IPS-NIHi7 (cell line): Measurements from ENCODE around the gene JAK3.
"Not testable (repeated sequence)": the region's sequence is repeated elsewhere in the genome, so short reads cannot be mapped to it uniquely, and the experiment has no call there.

ENCODE experiments used
- DNase-seq: peaks from one replicate; pipeline ENCODE4 v3.0.0; 2012; ENCODE audit warnings: mixed read lengths; ENCODE audit errors: extremely low spot score

JAK3 gene

GRCh38 chr19:17803264-17803896 is 44.4 kb downstream of the JAK3 start:
- DNase-seq = no peak

- DNase-seq = no peak
These were observed 45.5 kb downstream of the JAK3 start for GRCh38 chr19:17802137-17802858.

- DNase-seq = not testable (repeated sequence)
These were observed 49.2 kb downstream of the JAK3 start for GRCh38 chr19:17798599-17798998.

GRCh38 chr19:17797424-17798201 is 50.2 kb downstream of the JAK3 start:
- no peak for DNase-seq

GRCh38 chr19:17796838-17797423 is 50.9 kb downstream of the JAK3 start:
- no peak for DNase-seq

- no peak for DNase-seq
These were observed 51.6 kb downstream of the JAK3 start for GRCh38 chr19:17796013-17796837.

- no peak for DNase-seq
These were observed 52.3 kb downstream of the JAK3 start for GRCh38 chr19:17795495-17795856.

- peak; percentile 73 for DNase-seq
These were observed 52.9 kb downstream of the JAK3 start, which contains the start of gene B3GNT3 for GRCh38 chr19:17794731-17795494. TSS of gene B3GNT3 (plus strand) at chr19:17795138. CDS start at chr19:17807808, 12,670 bp downstream.

GRCh38 chr19:17794412-17794730 is 53.4 kb downstream of the JAK3 start:
- no peak for DNase-seq

GRCh38 chr19:17790059-17790780 is 57.6 kb downstream of the JAK3 start:
- no peak for DNase-seq

- DNase-seq = no peak
These were observed 59.1 kb downstream of the JAK3 start for GRCh38 chr19:17788632-17789031.

- no peak for DNase-seq
These were observed 60.4 kb downstream of the JAK3 start for GRCh38 chr19:17787274-17787913.

- DNase-seq = peak; percentile 87
These were observed 63.4 kb downstream of the JAK3 start for GRCh38 chr19:17784201-17785008.

- not testable (repeated sequence) for DNase-seq
These were observed 64.1 kb downstream of the JAK3 start for GRCh38 chr19:17783721-17784120.

- DNase-seq = no peak
These were observed 67.0 kb downstream of the JAK3 start for GRCh38 chr19:17780781-17781180.

- DNase-seq = peak; percentile 80
These were observed 68.5 kb downstream of the JAK3 start for GRCh38 chr19:17778968-17779929.

- peak; percentile 91 for DNase-seq
These were observed 69.4 kb downstream of the JAK3 start for GRCh38 chr19:17778251-17778967.
